Middle frontal gyrus (tissue), 1 donor: ENCODE results near the gene DYNLT2.

ENCODE experiments used
- DNase-seq: peaks from one replicate; pipeline ENCODE4 v3.0.0-alpha.2; 2015; ENCODE audit warnings: low spot score; ENCODE audit errors: extremely low spot score

DYNLT2 gene, protein sequence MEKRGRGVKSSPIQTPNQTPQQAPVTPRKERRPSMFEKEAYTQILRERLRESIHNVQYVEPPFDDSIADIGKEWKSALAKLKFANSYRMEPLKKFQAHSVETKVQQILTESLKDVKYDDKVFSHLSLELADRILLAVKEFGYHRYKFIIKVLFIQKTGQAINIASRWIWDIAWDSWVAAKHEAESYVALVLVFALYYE

DNA sequence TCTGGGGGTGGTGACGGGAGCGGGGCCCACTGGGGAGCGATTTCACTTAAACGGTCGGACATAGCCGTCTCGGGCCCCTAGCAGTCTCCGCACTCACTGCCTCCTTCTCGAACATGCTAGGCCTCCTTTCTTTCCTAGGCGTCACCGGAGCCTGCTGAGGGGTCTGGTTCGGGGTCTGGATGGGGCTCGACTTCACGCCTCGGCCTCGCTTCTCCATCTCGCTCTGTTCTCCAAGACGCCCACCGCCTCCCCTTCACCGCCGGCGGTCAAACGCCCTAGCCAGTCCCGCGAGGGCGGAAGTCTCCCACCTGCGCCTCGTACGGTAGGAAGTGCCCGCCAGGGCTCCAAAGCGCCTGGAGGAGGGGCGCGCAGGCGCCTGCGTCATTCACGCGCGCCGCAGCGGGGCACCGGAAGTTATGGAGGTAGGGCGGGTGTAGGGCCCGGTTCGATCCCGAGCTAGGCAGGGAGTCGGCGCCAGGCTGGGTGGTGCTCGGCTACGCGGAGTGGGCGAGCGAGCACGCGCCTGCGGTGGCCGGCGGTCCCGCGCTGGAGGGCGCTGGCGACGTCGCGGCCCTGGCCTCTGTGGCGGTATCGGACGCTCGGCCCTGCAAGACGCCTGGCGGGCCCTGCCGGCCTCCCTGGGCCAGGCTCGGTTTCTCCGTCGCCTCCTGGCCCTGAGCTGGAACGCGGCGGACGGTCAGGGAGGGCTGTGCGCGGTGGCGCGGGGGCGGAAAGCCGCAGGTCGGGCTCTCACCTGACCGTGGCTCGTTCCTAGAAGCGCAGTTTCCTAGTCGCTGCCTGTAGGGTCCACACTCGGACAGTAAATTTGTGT lies at the start of gene DYNLT2, which contains the start of gene ERMARD:
Gene DYNLT2, minus strand, starts transcription at position 331 of the 832 bp plus-strand sequence. Its CDS starts 114 bp downstream, at position 217.
Gene ERMARD, plus strand, starts transcription at position 381 of the 832 bp plus-strand sequence. Its CDS starts 36 bp downstream, at position 417.
- DNase-seq = peak; percentile 87

DNA sequence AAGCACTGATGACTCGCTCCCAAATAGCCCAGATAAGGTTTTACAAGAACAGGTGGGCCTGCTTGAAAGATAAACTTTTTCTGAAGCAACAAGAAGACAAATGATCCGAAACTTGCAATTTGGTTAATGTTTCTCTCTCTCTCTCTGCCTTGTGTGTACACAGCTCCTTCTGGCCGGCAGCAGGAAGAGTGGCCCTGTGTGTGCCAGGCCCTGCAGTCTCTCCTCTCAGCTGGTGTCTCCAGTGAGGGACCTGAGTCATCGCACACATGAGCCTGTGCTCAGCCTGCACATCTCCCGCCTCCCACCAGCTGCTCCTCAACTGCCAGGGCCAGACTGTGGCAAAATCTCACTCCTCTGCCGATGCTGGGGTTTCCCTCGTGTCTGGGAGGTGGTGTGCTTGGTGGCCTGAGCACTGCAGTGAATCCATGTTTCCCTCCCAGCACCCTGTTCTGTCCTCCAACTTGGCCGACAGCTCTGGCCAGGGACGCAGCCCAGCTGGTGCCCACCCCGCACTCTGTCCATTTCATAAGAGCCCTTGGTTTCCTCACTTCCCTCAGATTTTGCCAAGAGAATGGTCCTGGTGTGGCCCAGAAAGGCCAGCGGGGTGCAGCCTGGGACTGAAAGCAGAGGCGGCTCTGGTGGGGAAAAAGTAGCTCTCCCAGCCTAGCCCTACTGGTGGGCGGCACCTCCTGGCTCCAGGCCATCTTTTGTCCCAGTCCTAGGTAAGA lies 49.5 kb upstream of the DYNLT2 start:
- DNase-seq = peak; percentile 12

DNA sequence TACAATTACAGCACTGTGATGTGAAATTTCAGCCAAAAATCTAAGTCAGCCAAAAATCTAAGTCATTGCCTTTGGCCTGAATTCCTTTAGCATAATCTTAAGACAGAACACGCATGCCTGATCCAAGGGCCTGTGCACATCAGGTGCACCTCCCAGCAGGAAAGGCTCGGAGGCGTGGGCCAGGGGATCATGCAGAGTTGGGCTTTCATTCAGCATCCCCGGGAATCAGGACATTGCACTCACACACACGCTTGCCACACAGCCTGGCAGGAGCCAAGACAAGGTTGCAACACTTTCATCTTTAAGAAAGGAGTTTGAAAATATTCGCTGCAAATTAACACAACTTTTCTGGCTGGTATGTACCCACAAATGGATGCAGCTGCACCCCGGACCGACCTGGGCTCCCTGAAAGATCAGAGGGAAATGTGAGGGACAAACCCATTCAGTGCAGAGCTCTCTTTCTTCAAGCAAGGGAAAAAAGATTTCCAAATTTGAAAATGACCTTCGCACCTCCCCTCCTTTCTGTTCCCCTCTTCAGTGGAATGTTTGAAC lies 48.8 kb upstream of the DYNLT2 start:
- no peak for DNase-seq

DNA sequence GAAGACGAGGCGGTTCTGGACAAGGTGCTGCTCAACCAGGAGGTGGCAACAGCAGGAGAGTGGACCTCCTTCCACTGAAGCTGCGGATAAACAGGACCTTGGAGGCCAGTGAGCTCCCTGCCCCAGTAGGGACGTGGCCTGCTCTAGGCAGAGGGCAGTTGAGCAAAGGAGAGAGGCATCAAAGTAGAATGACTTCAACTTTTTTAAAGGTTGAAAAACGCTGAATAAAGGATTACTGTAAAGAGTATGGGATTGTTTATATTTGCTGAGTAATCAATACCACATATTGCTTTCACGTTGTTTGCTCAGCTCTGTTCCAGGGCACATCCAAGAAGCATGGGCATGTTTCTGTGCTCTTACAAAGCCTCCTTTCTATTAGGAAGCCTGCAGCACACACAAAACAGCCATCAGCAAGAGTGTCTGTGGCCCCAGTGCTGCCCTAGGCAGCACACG lies 48.1 kb upstream of the DYNLT2 start:
- DNase-seq = no peak

DNA sequence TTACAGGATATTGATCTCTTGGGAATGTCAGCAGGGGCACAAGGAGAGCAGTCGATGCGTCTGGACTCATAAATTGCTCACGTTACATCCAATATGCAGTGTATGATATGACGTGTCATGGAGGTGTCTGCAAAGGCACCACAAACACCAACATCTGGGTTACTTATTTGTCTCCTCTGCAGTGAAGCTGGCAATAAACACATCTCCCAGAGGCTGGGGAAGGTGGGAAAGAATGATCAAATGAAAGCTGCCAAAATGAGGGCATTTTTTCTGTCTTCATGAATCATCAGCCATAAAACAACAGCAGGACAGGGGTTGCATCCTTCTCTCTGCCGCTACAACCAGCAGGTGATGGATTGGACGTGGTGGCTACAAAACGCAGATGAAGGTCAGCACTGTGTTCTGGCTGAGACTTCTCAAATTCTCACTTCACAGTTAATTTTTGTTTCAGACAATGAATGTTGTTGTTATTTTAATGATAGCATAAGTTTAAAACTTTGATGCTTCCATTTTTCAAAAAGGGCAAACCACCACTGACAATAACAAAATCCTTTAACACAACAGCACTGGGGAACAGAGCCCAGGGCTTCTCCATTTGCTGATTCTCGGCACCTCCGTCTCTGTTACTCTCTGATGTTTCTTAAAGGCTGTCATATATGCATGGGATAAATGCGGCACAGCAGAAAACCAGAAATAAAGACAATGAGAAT lies 47.5 kb upstream of the DYNLT2 start:
- DNase-seq = no peak

DNA sequence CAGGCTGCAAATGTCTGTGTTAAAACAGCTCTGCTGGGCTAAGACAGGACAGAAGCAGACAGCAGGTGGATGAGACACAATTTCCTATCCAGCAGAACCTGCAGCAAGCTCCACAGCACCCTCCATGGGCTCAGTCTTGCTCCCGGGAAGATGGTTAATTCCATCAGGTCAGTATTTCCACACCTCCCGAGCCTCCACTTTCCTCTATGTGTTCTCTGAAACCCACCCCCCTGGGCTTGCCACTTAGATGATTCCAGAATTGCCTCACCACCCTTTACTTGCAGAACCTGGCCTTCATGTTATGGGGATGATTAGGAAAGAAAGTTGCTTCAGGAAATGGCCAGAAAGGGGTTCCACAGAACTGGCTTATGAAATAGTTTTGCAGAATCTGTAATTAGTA lies 43.8 kb upstream of the DYNLT2 start:
- DNase-seq = no peak

DNA sequence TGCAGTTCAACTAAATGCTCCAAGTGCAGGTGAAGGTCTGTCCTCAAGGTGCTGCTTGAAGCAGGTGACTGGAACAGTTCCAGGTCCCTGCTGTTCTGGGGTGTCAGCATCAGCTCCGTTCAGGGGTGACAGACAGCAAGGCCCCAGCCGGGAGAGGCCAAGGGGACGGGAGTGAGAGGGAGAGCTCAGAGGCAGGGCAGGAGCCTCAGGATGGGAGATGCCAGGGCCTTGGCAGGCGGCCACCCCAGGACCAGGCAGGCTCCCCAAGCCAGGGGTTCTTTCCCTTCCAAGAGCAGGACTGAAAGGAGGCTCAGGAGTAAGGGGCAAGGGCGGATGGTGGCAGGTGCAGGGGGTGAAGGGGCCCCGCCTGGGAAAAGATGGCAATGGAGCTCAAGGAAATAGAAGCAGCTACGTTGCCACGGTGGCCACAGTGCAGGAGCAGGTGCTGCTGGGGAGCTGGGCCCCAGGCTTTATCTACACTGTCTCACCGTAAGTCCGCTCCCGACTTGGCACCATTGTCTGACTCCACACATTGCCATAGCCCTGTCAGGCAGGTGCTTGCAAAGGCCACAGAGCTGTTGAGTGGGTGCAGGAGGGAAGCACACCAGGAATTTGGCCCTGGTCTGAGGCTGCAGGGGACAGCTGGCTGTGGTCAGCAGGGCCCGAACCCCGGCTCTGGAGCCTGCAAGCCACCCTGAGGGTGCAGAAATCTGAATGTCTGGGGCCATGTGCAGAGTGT lies 43.1 kb upstream of the DYNLT2 start:
- DNase-seq = no peak

DNA sequence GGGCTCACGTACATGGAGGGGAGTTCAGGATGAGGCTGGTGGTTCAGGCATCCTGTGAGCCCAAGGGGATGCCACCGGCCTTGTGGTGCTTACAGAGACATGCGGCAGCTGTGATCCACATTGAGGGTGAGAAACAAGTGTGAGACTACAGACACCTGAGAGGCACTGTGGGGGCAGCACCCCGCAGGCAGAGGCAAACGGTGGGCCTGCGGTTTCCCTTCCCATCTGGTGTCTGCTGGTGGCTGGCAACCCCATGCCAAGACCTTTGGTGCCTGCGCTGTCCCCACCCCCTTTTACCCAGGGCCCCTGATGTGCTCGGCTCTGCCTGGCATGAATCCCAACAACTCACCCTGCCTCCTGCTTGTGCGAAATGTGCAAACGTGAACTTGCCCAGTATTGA lies 42.0 kb upstream of the DYNLT2 start:
- no peak for DNase-seq

DNA sequence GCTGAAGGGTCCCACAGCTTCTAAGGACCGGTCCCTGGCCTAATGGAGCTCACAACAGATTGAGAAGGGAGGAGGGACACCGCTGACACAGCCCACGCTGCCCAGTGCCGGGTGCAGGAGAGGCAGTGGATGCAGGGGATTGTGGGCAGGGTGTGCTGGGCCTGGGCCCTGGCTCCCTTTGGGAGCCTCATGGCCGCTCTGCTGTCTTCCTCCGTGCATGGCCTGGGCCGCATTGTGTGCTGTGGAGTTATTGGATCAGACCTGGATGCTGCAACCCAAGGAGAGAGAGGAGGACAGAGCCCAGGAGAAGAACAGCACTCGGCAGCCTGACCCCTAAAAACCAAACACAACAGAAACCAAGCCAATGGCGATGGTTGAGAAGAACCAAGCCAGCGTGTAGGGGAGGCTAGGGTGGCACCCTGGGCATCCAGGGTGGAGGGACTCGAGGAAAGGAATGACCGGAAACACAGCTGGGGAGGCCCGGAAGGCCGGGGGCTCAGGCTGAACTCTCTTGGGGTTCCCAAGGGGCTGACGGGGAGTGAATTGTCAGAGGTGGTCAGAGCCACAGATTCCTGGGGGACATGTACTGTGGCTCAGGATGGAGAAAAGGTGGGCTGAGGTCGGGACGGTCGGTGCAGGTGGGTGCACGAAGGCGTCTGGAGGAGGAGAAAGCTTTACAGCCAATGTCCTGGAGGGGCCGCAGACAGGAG lies 41.1 kb upstream of the DYNLT2 start:
- no peak for DNase-seq

DNA sequence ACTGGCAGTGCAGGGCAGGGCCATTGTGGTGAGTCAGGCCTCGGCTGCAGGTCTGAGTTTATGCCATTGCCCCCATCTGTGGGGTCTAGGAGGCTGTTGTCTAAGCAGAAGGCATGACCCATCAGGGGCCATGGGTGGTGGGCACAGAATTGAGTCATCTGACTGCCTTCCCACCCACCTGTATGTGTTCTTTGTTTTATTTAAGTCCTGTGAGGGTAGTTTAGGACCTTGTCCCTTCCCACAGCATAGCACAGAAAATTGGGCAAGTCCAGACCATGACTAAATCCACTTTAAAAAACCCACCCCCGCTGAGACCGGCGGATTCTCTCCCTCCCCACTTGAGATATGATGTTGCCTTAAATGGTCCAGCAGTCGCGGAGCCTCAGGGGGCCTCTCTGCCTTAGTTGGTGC lies 40.4 kb upstream of the DYNLT2 start:
- no peak for DNase-seq

DNA sequence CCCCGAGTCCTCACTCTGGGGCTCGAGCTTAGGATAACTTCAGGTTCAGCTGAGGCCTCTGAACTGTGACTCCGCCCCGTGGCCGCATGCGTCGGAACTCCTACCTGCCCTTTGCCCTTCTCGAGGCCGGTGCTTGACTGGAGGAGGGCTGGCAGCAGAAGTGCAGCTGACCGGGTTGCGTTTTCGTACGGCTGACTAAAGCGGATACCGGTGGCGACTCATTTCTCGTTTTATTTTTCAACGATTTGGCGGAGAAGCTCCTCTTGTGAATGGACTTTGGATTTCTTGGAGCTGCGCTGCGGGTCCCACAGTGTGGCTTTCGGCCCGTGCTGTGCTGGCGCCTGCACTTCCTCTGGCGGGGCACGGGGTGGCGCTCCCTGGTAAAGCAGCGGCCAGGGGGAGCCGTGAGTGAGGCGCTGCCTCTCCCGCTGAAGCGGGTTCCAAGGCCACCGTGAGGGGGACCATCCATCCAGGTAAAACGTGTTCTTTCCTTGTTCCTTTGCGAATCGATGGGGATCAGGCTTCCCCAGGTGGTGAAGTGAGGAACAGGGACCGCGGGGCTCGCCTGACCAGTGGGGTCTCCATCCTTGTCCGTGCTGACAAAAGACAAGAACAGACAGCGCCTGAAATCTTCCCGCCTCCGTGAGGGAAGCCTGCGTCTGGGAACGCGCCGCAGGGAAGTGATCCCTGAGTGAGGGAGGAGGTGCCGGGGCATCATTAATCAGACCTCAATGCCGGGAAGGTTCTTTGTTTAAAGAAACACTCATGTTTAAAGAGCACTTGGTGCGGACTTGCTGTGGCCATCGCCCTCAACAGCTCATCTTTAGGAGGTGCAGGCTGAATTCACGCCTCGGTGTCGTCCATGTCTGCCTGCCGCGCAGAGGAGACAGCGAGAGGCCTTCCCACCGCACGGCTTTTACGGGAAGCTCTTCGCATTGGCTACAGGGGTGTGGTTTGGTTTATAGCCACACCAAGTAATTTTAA lies 38.9 kb upstream of the DYNLT2 start:
- DNase-seq = peak; percentile 45

DNA sequence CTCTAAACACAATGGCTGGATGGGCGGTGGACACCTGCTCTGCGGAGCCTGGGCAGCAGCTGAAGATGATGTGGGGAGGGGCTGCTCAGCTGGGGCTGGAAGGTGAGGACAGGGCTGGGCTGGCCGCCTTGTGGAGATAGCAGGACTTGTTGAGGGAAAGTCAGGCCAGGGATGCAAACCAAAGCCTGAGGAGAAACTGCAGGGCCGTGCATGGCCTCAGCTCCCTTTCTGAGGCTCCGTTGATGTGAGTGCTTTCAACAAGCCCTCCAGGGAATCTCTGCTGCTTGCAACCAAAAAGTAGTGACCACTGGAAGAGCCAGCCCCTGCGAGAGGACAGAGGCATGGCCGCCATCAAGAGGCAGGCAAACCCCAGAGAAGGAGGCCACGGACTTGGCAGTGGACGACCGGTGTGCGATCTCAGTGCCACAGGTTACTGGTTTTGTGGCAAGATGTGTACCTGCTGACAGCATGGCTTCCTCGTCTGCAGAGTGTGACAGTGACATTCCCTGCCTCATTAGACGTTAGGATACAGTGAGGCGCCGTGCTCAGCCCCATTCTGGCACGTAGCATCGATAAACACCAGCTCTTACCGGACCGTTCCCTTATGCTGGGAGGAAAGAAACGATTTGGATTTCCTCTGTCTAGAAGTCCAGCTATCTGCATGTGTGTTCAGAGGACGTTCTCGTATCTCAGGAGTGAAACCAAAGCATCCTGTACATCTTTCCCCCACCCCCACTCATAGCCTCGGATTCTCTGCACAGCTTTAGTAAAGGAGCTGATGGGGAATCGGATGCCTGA lies 38.0 kb upstream of the DYNLT2 start:
- no peak for DNase-seq

DNA sequence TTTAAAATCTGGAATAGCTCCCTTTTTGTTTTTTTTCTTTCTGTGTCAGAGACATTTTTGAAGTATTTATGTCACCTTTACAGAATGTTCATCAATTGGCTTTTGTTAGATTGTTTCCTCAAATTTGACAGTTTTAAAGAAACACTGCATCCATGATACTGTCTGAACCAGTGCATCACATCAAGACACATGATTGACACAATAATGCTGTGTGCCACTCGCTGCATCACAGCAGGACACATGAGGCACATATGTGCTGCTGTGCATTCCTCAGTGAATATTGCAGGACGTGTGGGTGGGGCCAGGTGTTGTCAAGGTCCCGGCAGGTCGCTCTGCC lies 37.4 kb upstream of the DYNLT2 start:
- DNase-seq = no peak

DNA sequence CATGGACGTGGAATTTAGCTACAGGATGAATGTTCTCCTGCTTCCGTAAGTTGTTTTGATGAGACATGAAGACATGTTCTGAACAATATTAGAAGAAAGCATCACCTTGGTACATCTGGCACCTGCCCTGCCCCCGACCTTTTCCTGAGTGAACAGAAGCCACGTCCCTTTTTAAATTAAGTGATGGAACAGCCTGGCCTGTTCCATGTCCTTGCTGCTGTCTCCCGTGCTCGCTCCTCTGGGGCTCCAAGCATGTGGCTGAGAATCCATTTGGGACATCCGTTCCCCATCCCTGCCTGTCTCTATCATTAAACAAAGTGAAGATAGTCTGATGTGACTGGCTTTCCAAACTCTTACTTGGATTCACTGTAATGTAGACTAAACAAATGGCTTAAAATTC lies 36.4 kb upstream of the DYNLT2 start:
- DNase-seq = no peak

DNA sequence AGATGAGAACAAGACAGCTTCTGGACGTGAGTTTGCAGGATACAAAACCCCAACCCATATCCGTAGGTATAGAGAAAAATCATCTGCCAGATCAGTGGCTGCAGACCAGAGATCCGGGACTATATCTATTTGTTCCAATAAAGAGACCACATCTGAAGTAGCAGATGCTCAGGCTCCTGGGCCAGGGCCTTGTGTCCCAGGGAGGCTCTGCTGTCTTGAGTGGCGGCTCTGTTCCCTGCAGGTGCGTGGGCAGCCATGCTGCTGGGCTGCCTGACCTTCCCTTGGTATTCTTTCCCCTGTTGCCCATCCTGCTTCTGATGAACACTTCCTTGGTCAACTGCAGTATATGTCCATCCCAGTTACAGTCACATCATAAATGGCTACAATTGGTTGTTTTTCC lies 35.0 kb upstream of the DYNLT2 start:
- DNase-seq = no peak

DNA sequence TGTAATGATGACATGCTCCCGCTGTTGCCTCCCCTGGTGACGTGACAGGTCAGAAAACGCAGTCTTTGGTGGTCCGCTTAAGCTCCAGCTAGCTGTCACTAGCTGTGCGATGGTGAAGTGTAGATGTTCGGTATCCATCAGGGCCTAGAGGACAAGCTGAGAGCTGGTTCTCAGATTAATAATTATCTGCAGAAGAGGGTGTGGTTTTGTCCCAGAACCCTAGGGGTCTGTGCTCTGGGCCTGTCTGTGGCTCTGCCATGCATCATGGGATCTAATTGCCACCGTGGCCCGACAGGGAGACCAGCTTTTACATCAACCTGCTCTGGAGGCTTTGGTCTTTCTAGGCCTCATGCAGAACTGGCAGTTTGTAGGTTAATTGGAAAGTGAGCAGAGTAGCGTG lies 34.2 kb upstream of the DYNLT2 start:
- DNase-seq = no peak

DNA sequence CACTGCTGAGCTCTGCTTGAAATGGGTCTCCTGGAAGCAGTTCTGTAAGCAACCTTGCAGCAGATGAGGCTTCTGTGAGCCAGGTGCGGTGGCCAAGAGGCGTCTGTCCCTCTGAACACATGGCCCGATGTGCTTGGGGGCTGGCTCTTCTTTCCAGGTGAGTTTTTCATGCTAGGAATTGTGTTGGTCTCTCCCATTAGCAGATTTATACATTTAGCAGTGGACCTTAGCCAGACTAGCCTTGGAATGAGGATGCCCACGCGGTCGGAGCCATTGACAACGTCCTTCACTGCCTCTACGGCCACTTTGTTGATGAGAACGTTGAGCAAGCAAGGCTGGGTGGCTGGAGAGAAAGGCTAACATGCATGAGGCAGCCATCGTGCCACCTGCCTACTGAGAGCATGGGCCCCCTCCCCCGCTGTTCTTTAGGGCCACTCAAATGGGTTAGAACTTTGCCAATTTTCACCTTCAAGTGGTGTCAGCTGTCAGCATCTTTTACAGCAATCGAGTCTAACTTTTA lies 33.5 kb upstream of the DYNLT2 start:
- DNase-seq = no peak
